Peyer's patch (tissue), 4 donors: Measurements from ENCODE around the gene ACTN4.

Experiments
- CTCF ChIP-seq, 6 experiments: fragments of 450-650 bp in 4 of 6; fragments of 200-600 bp in 2 of 6; sonication (generic) in 1 of 6; IDR thresholded peaks; one replicate each; pipeline ENCODE4 v1.5.1; 2017 to 2019; ENCODE audit warnings: antibody characterized with exemption in 6 of 6, mild to moderate bottlenecking in 3 of 6, moderate library complexity in 1 of 6
- POLR2A ChIP-seq, 2 donors: fragments of 450-650 bp; IDR thresholded peaks; one replicate each; pipeline ENCODE4 v1.5.1; 2017; ENCODE audit warnings: antibody characterized with exemption in 2 of 2, mild to moderate bottlenecking in 2 of 2, moderate library complexity in 2 of 2

- TF ChIP-seq CTCF (IDR thresholded peaks at IDR 0.05) (no peak), POLR2A (IDR thresholded peaks at IDR 0.05) (peak in 1 of 2 donors; percentile 60)
Observed at GRCh38 chr19:38683393-38684077, 36.1 kb downstream of the ACTN4 start.
